Measurements from ENCODE around the gene YARS1. TPM values are rescaled to one million over a fixed set of nuclear protein-coding genes. Genes with fewer than 3 reads are reported as not detected.

The YARS1 gene
- total and polyA plus RNA-seq, 2 of the 4 experiments (the other 2 are of a cell fraction), result 100 to 166 TPM

GRCh38 chr1:32780005-32780404, 37.2 kb downstream of the YARS1 start:
- H4K20me1 ChIP-seq (ENCODE audit: insufficient read depth, low read length), result peaks cover 13% of the 10 kb centered on the region
- H3K9me1 ChIP-seq (ENCODE audit: insufficient read depth, low read length), result no peaks in the 10 kb centered on the region; the same call in 1 of the 2 replicates
- intact Hi-C loops (cut with micrococcal nuclease) (no loop called here), dilution Hi-C loops (cut with HindIII; ENCODE audit: low sequenced_read_pairs, unreplicated experiment) (no loop called here), in situ Hi-C loops (cut with MboI; ENCODE audit: low sequenced_read_pairs) (no loop called here)
- H2BK20ac ChIP-seq (ENCODE audit: low read depth, low read length), result no peak overlapping the region
- no peak overlapping the region for H3K18ac ChIP-seq (ENCODE audit: low read depth, low read length)
- no peak for DNase-seq
- no peak for ATAC-seq (ENCODE audit: low read depth)
- no peak overlapping the region for H3K4ac ChIP-seq (ENCODE audit: low read depth, low read length)
- no peak overlapping the region for H3K56ac ChIP-seq (ENCODE audit: extremely low read depth, insufficient read depth, low read length)
- no peak overlapping the region for H3K9ac ChIP-seq (ENCODE audit: low read depth, low read length)
- no peaks in the 10 kb centered on the region for H3K9me3 ChIP-seq (ENCODE audit: control insufficient read depth, insufficient read depth, low read length)
- no peaks in the 10 kb centered on the region for H3K27me3 ChIP-seq (ENCODE audit: control insufficient read depth, insufficient read depth, low read length)
- H3K27ac ChIP-seq (ENCODE audit: insufficient read depth, low read length), result no peak overlapping the region
- H2BK120ac ChIP-seq (ENCODE audit: low read depth, low read length), result no peak overlapping the region
- ChIA-PET CTCF (no interaction called here), POLR2A (ENCODE audit: unreplicated experiment) (no interaction called here)
- H2BK15ac ChIP-seq (ENCODE audit: low read depth, low read length), result no peak overlapping the region
- H3K79me1 ChIP-seq (ENCODE audit: low read depth in 1 of 2, low read length in 2 of 2), result peaks cover 8 to 19% of the 10 kb centered on the region in 2 experiments; a peak in 2 of 4 replicates
- no peak overlapping the region for H4K8ac ChIP-seq (ENCODE audit: low read depth in 2 of 2, low read length in 2 of 2)
- H3K23ac ChIP-seq (ENCODE audit: low read depth, low read length), result no peak overlapping the region
- H2AK5ac ChIP-seq (ENCODE audit: low read depth, low read length), result no peak overlapping the region
- H4K5ac ChIP-seq (ENCODE audit: low read depth, low read length), result no peak overlapping the region
- BruUV-seq (replicated peaks), result no TSS peak
- H3K4me3 ChIP-seq (ENCODE audit: insufficient read depth, low read depth, low read length), result no peak overlapping the region
- H2AK9ac ChIP-seq (replicated peaks; ENCODE audit: low read depth, low read length, poor library complexity), result no peak overlapping the region
- WGBS, 2 experiments (ENCODE audit: extremely low coverage in 2 of 2, insufficient read length in 1 of 2), result 96% methylated on average over 5 of the region's 8 CpGs; no CpG with 5 or more reads in 1 of the 2 experiments
- no peak overlapping the region for H4K91ac ChIP-seq (ENCODE audit: insufficient read depth, low read depth, low read length)
- no peak overlapping the region for H3K4me2 ChIP-seq (ENCODE audit: low read depth, low read length)
- H2BK5ac ChIP-seq (ENCODE audit: low read depth, low read length, poor library complexity, severe bottlenecking), result no peak overlapping the region
- peaks cover 69% of the 10 kb centered on the region for H3K36me3 ChIP-seq (ENCODE audit: control insufficient read depth, insufficient read depth, low read length)
- H3K4me1 ChIP-seq (ENCODE audit: control insufficient read depth, insufficient read depth, low read length), result peaks cover 4% of the 10 kb centered on the region
- H2AFZ ChIP-seq (replicated peaks; ENCODE audit: low read length, poor library complexity), result no peak overlapping the region
- no peak overlapping the region for H3K14ac ChIP-seq (replicated peaks; ENCODE audit: low read depth, low read length)
- TF ChIP-seq CTCF (conservative IDR thresholded peaks at IDR 0.05; ENCODE audit: low read depth, low read length), result no peak
- no peak for TF ChIP-seq SMC3 (IDR thresholded peaks at IDR 0.05; ENCODE audit: low read depth, low read length)
- TF ChIP-seq MAZ (IDR thresholded peaks at IDR 0.05; ENCODE audit: borderline replicate concordance, low read depth, low read length), result no peak
- no peak for TF ChIP-seq USF2 (IDR thresholded peaks at IDR 0.05; ENCODE audit: low read depth, low read length)
- no peak for TF ChIP-seq CHD1 (IDR thresholded peaks at IDR 0.05; ENCODE audit: low read depth, low read length)
- no peak for TF ChIP-seq CEBPB (IDR thresholded peaks at IDR 0.05; ENCODE audit: low read depth, low read length)
- TF ChIP-seq ELK1 (IDR thresholded peaks at IDR 0.05; ENCODE audit: borderline replicate concordance, low read depth, low read length), result no peak
- no peak for TF ChIP-seq MAFK (IDR thresholded peaks at IDR 0.05; ENCODE audit: low read depth, low read length)
- no peak for TF ChIP-seq FOS (IDR thresholded peaks at IDR 0.05; ENCODE audit: low read depth, low read length)
- TF ChIP-seq NFE2L2 (IDR thresholded peaks at IDR 0.05; ENCODE audit: low read depth, low read length), result no peak
- TF ChIP-seq MXI1 (IDR thresholded peaks at IDR 0.05; ENCODE audit: borderline replicate concordance, low read depth, low read length), result no peak
- no peak for TF ChIP-seq POLR2A (IDR thresholded peaks at IDR 0.05; ENCODE audit: low read depth, low read length)
- TF ChIP-seq BHLHE40 (IDR thresholded peaks at IDR 0.05; ENCODE audit: low read depth, low read length), result no peak
- TF ChIP-seq RFX5 (IDR thresholded peaks at IDR 0.05; ENCODE audit: low read depth, low read length), result no peak
- TF ChIP-seq RCOR1 (IDR thresholded peaks at IDR 0.05; ENCODE audit: insufficient replicate concordance, low read length), result no peak
- TF ChIP-seq RAD21 (IDR thresholded peaks at IDR 0.05; ENCODE audit: low read length), result no peak
